H1 (cell line): ENCODE results near the gene CD84. TPM values are rescaled to one million over a fixed set of nuclear protein-coding genes. Genes with fewer than 3 reads are reported as not detected.

Experiments used
- RBBP5 ChIP-seq: IDR thresholded peaks from 2 replicates; pipeline ENCODE4 v1.7.1; 2012; ENCODE audit warnings: low read depth, mild to moderate bottlenecking, inconsistent platforms, low read length, moderate library complexity, borderline replicate concordance
- polyA plus RNA-seq, 7 experiments: library from polyadenylated mRNA; depleted of rRNA in 3 of 7; stranded (reverse) in 5 of 7; unstranded in 2 of 7; fragments of >200 nt in 5 of 7; fragments of 200-250 nt in 2 of 7; gene quantifications; 1 replicate in 5 of 7; 2 replicates in 1 of 7; 4 replicates in 1 of 7; pipeline versions ENCODE4 v1.2.1 to v1.2.3, GENCODE V29; 2011 to 2013; ENCODE audit warnings: missing spikeins in 2 of 7, mixed read lengths in 2 of 7
- total RNA-seq: library from RNA; stranded (reverse); fragmentation: NEBNext Ultra II Directional; extraction: Animal tissue kit (Norgen Biotek cat#: 25700); gene quantifications from 2 replicates; pipeline ENCODE4 v1.2.1, GENCODE V29; 2021

CD84 gene
- total and polyA plus RNA-seq, 2 of the 8 experiments (the other 6 are each of a cell fraction or from before 2014, with no cell fraction given) = not detected

DNA sequence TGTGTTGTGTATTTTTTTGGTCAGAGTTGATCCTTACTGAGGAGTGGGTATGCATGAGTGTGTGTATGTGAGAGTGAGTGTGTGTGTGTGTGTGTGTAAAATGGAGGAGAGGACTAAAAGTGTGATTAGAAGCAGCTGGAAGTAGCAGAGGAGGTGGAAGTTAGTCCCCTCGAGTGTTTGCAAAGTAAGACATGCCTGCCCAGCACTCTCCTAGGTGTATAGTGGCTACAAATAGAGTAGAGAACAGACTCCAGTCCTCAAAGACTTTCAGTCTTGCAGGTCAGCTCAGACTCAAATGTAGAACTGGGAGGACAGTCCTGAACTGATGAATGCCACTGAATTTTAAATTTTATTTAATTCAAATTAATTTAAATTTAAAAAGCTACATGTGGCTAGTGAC, 39.0 kb upstream of the CD84 start (continued):
- no peak for TF ChIP-seq RBBP5
